Upper lobe of left lung (tissue), 4 donors: Measurements from ENCODE around the gene LYPD1.

Experiments
- EP300 ChIP-seq, 4 donors: sonication (generic); formaldehyde crosslinking; IDR thresholded peaks; one replicate each; pipeline ENCODE4 v1.5.1; 2017; ENCODE audit warnings: antibody characterized with exemption in 4 of 4, control low read depth in 2 of 4
- POLR2AphosphoS5 ChIP-seq, 2 donors: sonication (generic); formaldehyde crosslinking; IDR thresholded peaks; one replicate each; pipeline ENCODE4 v1.5.1; 2017; ENCODE audit warnings: antibody characterized with exemption in 2 of 2
- TF ChIP-seq, protein P1 (sequence below), 6 experiments: fragments of 450-650 bp in 4 of 6; fragments of 200-600 bp in 2 of 6; sonication (generic) in 2 of 6; IDR thresholded peaks; one replicate each; pipeline ENCODE4 v1.5.1; 2016 to 2019; ENCODE audit warnings: antibody characterized with exemption in 6 of 6

DNA sequence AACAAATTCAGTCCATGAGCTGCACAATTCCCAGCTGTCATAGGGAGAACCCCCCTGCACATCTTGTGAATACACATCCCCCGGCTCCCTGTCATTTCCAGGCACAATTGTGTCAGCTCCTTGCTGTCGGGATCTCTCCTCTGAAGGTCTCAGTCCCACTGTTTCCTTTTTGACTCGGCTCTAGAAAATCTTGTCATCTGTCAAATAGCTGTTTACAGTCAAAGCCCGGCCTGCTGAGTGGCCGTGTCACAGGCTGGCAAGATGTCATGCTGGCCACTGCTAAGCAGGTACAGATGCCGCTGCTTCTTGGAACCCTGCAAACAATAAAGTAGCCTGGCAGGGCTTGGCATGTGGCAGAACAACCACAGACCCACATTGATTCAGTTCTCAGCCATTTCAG lies 61.7 kb downstream of the LYPD1 start:
- no peak for TF ChIP-seq POLR2AphosphoS5 (IDR thresholded peaks at IDR 0.05)
- TF ChIP-seq, protein P1, sequence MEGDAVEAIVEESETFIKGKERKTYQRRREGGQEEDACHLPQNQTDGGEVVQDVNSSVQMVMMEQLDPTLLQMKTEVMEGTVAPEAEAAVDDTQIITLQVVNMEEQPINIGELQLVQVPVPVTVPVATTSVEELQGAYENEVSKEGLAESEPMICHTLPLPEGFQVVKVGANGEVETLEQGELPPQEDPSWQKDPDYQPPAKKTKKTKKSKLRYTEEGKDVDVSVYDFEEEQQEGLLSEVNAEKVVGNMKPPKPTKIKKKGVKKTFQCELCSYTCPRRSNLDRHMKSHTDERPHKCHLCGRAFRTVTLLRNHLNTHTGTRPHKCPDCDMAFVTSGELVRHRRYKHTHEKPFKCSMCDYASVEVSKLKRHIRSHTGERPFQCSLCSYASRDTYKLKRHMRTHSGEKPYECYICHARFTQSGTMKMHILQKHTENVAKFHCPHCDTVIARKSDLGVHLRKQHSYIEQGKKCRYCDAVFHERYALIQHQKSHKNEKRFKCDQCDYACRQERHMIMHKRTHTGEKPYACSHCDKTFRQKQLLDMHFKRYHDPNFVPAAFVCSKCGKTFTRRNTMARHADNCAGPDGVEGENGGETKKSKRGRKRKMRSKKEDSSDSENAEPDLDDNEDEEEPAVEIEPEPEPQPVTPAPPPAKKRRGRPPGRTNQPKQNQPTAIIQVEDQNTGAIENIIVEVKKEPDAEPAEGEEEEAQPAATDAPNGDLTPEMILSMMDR (IDR thresholded peaks at IDR 0.05): no peak
- no peak for TF ChIP-seq EP300 (IDR thresholded peaks at IDR 0.05)
